Stimulated activated memory B cell treated with anti-CD40 and anti-IgM and Interleukin-4, amounts not matched to agents 10 μg/mL and 1 μg/mL and 100 μg/mL, for 72 hours (primary cell): ENCODE data around the gene NDUFV2.
A peak's percentile ranks its signal among the peaks of the same experiment; 100 is the strongest.

Experiments
- ATAC-seq: fragments of 150-1000 bp; cut with Tn5 transposase; 2 replicates; pipeline ENCODE4 v1.10.0; 2021
- H3K27ac Mint-ChIP-seq: one replicate; pipeline ENCODE4 v1.8.0; 2022; ENCODE audit warnings: mild to moderate bottlenecking, mixed read lengths
- H3K27me3 Mint-ChIP-seq: one replicate; pipeline ENCODE4 v1.8.0; 2022; ENCODE audit warnings: mixed read lengths
- H3K36me3 Mint-ChIP-seq: one replicate; pipeline ENCODE4 v1.8.0; 2022; ENCODE audit warnings: mixed read lengths
- H3K4me1 Mint-ChIP-seq: one replicate; pipeline ENCODE4 v1.8.0; 2022; ENCODE audit warnings: mixed read lengths
- H3K4me3 Mint-ChIP-seq: one replicate; pipeline ENCODE4 v1.8.0; 2022; ENCODE audit warnings: mild to moderate bottlenecking, moderate library complexity, mixed read lengths
- H3K9me3 Mint-ChIP-seq: one replicate; pipeline ENCODE4 v1.8.0; 2022; ENCODE audit warnings: mixed read lengths

NDUFV2 gene

DNA sequence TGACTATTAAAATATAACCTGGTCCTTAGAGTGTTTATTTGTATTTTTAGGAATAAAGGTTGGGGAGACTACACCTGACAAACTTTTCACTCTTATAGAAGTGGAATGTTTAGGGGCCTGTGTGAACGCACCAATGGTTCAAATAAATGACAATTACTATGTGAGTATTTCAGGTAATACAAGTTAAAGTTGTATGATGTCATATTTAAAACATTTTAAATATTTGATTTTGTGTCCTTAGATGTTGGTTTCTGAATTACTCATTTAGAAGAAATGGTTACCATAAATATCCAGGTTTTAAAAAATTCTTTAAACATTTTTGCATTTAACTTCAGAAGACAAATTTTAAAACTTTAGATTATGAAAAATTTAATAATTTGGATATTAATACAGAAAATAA lies 22.3 kb downstream of the NDUFV2 start:
- no peak for ATAC-seq
- H3K4me3 Mint-ChIP-seq, result no peak overlapping the region
- H3K36me3 Mint-ChIP-seq, result peaks cover 51% of the 10 kb centered on the region
- H3K27ac Mint-ChIP-seq, result no peak overlapping the region
- H3K9me3 Mint-ChIP-seq, result no peaks in the 10 kb centered on the region
- peaks cover 14% of the 10 kb centered on the region for H3K4me1 Mint-ChIP-seq
- no peaks in the 10 kb centered on the region for H3K27me3 Mint-ChIP-seq

GRCh38 chr18:9126337-9126736 lies 23.8 kb downstream of the NDUFV2 start:
- no peaks in the 10 kb centered on the region for H3K9me3 Mint-ChIP-seq
- no peak overlapping the region for H3K4me3 Mint-ChIP-seq
- H3K27me3 Mint-ChIP-seq, result no peaks in the 10 kb centered on the region
- ATAC-seq, result no peak
- H3K27ac Mint-ChIP-seq, result peak overlapping the region; percentile 59
- peaks cover 16% of the 10 kb centered on the region for H3K4me1 Mint-ChIP-seq
- peaks cover 54% of the 10 kb centered on the region for H3K36me3 Mint-ChIP-seq

DNA sequence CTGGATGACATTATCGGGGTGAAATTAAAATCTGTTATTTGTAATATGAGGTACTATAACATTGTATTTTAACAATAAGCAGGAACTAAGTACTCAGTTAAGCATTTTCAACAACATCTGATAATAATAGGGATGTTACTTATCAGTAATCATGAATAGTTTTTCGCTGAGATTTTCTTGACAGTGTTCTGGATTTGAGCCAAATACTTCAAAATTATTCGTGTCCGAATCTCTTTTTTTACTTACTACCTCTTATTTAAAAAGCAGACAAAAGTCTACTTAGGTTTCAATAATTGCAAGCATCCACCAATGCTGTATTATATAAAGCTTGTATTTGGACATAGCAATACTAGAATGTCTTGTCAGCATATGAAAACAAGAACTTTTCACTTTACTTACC lies 27.7 kb downstream of the NDUFV2 start:
- peak overlapping the region; percentile 12 for H3K27ac Mint-ChIP-seq
- ATAC-seq, result no peak
- H3K4me1 Mint-ChIP-seq, result peaks cover 33% of the 10 kb centered on the region
- no peaks in the 10 kb centered on the region for H3K9me3 Mint-ChIP-seq
- no peaks in the 10 kb centered on the region for H3K27me3 Mint-ChIP-seq
- no peak overlapping the region for H3K4me3 Mint-ChIP-seq
- H3K36me3 Mint-ChIP-seq, result peaks cover 65% of the 10 kb centered on the region

GRCh38 chr18:9130806-9131205 lies 28.3 kb downstream of the NDUFV2 start:
- no peak overlapping the region for H3K4me3 Mint-ChIP-seq
- no peaks in the 10 kb centered on the region for H3K27me3 Mint-ChIP-seq
- no peak for ATAC-seq
- H3K36me3 Mint-ChIP-seq, result peaks cover 59% of the 10 kb centered on the region
- H3K4me1 Mint-ChIP-seq, result peaks cover 39% of the 10 kb centered on the region
- H3K27ac Mint-ChIP-seq, result no peak overlapping the region
- H3K9me3 Mint-ChIP-seq, result no peaks in the 10 kb centered on the region

DNA sequence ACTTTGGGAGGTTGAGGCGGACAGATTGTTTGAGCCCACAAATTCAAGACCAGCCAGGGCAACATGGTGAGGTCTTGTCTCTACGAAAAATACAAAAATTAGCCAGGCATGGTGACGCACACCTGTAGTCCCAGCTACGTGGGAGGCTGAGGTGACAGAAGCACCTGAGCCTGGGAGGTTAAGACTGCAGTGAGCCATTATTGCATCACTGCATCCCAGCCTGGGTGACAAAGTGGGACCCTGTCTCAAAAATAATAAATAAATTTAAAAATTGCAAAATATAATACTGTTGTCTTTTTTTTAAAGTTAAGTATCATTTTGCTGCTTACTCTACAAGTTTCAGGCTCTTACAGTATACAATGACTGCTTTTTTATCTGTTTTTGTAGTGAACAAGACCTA lies 30.1 kb downstream of the NDUFV2 start:
- Mint-ChIP-seq H3K27me3 (no peaks in the 10 kb centered on the region), H3K4me1 (peaks cover 39% of the 10 kb centered on the region), H3K9me3 (no peaks in the 10 kb centered on the region), H3K4me3 (no peak overlapping the region), H3K36me3 (peaks cover 51% of the 10 kb centered on the region), H3K27ac (peak overlapping the region; percentile 47)
- ATAC-seq, result no peak

DNA sequence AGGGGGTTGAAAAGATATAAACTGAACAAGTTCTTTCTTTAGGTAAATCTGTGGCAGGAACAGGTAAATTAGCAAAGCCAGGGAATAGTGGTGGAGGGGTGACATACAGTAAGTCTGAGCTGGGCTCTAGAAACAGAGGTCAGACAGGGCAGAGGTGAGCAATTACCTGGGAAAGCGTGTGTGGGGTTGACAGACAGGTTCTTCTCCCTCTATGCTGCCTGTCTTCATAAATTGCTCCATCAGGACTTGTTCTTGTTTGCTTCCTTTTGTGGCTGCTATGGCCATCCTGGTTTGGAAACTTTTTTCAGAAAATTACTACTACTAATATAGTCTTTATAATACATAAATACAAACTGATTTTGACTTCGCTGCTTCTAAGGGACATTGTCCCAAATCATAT lies 30.7 kb downstream of the NDUFV2 start:
- H3K4me1 Mint-ChIP-seq, result peaks cover 40% of the 10 kb centered on the region
- no peak for ATAC-seq
- peak overlapping the region; percentile 47 for H3K27ac Mint-ChIP-seq
- peaks cover 46% of the 10 kb centered on the region for H3K36me3 Mint-ChIP-seq
- H3K4me3 Mint-ChIP-seq, result peak overlapping the region; percentile 10
- H3K27me3 Mint-ChIP-seq, result no peaks in the 10 kb centered on the region
- no peaks in the 10 kb centered on the region for H3K9me3 Mint-ChIP-seq

DNA sequence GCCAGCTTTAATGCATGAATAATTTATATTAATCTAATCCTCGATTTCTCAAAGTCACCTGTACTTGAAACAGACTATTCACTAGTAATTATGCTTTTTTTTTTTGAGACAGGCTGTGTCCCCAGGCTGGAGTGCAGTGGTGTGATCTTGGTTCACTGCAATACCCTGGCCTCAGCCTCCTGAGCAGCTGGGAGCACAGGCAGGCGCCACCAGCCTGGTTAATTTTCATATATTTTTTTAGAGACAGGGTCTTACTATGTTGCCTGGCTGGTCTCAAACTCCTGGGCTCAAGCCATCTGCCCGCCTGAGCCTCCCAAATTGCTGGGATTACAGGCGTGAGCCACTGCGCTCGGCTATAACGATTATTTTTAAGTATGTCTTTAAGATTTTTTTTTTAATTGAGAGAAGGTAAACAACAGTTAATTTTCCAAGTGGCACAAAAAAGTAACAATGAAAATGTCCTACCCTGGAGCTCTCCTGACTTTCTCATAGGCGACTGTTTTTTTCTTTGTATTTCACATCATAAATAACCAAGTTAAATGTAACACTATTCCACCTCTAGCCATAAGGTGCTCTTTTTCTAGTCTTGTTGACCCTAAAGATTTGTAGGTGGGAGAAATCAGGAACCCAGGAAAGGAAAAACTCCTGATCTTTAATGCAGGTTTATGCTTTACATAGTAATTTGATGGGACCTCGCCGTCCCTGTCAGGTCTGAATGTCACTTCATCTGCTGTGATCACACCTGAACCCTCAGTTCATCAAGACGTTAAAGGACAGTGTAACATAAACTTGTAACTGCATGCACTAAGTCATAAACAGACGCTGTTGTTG lies 32.8 kb downstream of the NDUFV2 start:
- Mint-ChIP-seq H3K27ac (peak overlapping the region; percentile 100), H3K36me3 (peaks cover 36% of the 10 kb centered on the region), H3K4me1 (peaks cover 51% of the 10 kb centered on the region), H3K4me3 (peak overlapping the region; percentile 99), H3K9me3 (no peaks in the 10 kb centered on the region), H3K27me3 (no peaks in the 10 kb centered on the region)
- no peak for ATAC-seq

GRCh38 chr18:9135912-9136314 lies 33.4 kb downstream of the NDUFV2 start:
- ATAC-seq, result peak; percentile 65
- Mint-ChIP-seq H3K27ac (peak overlapping the region; percentile 100), H3K4me3 (peak overlapping the region; percentile 99), H3K36me3 (peaks cover 36% of the 10 kb centered on the region), H3K4me1 (peaks cover 58% of the 10 kb centered on the region), H3K9me3 (no peaks in the 10 kb centered on the region), H3K27me3 (no peaks in the 10 kb centered on the region)

DNA sequence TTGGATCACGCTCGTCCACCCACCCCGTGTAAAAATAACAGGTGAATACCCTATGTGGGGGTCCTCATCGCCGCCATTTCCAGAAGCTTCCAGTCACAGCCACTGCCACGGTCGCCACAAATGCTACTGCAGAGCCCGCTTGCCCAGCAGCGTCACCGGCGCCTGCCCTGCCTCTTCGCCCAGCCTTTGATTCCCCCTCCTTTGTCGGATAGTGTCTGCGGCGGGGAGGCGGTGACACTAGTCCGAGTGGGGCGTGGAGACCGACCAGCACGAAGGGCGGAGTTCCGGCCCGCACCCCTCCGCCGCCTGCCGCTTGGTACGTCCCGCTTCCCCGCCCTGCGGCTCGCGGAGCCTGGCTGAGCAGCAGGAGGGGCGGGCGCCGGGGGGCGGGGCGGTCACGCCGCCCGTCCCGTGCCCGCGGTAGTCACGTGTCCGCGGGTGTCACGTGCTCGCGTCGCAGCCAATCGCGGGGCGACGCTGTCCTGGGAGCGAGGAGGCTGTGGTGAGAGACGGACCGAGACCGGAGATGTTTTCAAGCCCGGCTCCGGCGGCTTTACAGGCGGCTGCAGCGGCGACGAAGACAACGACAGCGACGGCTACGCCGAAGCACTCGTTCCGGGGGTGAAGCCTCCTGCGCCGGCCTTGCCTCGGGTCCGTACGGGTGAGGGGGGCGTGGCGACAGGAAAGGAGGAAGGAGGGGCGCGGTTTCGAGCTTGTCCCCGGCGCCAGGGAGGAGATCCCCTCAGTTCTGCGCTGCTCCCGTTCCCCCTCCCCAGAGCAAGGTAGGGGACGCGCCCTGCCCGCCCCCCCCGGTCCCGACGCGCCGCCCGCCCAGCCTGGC lies 34.0 kb downstream of the NDUFV2 start, which contains the start of gene ANKRD12:
TSS of gene ANKRD12 (plus strand) at position 467 of the 841 bp plus-strand sequence. CDS start 45,652 bp downstream, outside the sequence.
- no peaks in the 10 kb centered on the region for H3K27me3 Mint-ChIP-seq
- peaks cover 64% of the 10 kb centered on the region for H3K4me1 Mint-ChIP-seq
- peak within 1 kb of the TSS; percentile 100 for H3K27ac Mint-ChIP-seq
- H3K4me3 Mint-ChIP-seq, result peak within 1 kb of the TSS; percentile 99
- peak; percentile 90 for ATAC-seq
- no peaks in the 10 kb centered on the region for H3K9me3 Mint-ChIP-seq
- H3K36me3 Mint-ChIP-seq, result peaks cover 35% of the 10 kb centered on the region

DNA sequence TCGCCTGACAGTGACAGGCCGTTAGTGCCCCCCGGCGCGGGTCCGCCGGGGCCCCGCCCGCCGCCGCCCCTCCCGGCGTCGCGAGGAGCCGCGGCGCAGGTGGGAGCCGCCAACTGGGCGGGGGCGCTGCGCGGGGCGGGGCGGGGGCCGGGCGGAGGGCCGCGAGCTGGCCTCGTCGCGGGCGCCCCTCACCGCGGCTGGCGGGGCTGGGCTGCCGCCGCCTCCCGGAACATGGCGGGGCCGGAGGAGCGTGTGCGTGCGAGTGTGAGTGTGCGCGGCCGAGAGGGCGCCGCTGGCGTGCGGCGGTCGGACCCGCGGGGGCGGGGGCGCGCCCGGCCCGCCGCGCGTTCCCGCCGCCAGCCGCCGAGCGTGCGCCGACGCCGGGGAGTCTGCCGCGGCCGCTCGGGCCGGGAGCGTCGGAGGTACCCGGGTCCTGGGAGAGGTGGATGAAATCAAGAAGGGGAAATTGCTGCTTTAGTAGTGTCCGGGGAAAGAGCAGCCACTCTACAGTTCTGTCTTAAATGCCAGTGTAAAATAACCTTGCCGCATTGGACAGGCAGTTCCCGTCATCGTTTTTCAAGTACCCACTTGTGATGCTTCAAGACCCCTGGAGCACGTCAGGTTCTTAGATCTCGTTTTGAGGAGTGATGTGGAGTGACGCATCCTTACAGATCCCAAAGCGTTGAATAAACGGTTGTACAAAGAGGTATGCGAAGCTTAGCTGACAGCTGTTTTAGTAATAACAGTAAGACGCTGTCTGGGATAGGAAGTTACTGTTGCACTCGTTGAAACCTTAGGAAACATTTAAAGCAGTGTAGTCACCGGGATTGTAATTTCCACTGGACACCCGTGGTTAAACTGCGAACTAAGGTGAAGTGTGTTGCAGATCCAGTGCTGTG lies 34.9 kb downstream of the NDUFV2 start:
- peak; percentile 70 for ATAC-seq
- H3K27ac Mint-ChIP-seq, result peak overlapping the region; percentile 100
- H3K36me3 Mint-ChIP-seq, result peaks cover 26% of the 10 kb centered on the region
- peaks cover 73% of the 10 kb centered on the region for H3K4me1 Mint-ChIP-seq
- no peaks in the 10 kb centered on the region for H3K27me3 Mint-ChIP-seq
- no peaks in the 10 kb centered on the region for H3K9me3 Mint-ChIP-seq
- peak overlapping the region; percentile 99 for H3K4me3 Mint-ChIP-seq

DNA sequence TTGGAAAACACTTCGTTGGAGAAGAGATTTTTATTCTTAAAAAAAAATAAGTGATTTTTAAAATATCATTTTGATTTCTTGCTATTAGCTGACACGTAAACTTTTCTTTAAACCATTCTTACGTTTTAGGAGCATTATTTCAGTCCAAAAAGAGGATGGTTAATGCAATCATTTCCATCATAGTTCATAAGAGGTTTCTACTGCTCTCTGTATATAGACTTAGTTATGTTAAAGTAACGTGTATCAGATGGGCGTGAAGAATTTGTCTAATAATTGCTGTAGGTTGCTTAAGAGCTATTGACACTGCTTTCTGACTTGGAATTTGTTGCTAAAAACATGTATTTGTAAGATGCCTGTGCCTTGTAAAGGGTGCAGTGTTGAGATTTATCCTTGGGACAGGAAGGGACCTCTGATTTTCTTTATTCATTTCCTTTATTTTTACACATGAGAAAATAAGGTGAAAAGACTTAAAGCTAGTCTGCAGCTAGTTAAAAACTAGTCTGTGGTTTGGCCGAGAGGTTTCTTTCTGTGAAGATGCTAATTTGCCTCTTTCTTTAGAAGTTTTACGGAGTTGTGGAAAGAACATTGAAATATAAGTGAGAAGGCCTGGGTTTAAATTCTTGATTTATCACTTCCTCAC lies 37.0 kb downstream of the NDUFV2 start:
- Mint-ChIP-seq H3K27ac (peak overlapping the region; percentile 100), H3K4me1 (peaks cover 67% of the 10 kb centered on the region), H3K4me3 (peak overlapping the region; percentile 74), H3K27me3 (no peaks in the 10 kb centered on the region), H3K9me3 (no peaks in the 10 kb centered on the region), H3K36me3 (peaks cover 20% of the 10 kb centered on the region)
- ATAC-seq, result no peak

- Mint-ChIP-seq H3K27me3 (no peaks in the 10 kb centered on the region), H3K4me1 (peaks cover 64% of the 10 kb centered on the region), H3K27ac (peak overlapping the region; percentile 100), H3K4me3 (peak overlapping the region; percentile 74), H3K9me3 (no peaks in the 10 kb centered on the region), H3K36me3 (peaks cover 16% of the 10 kb centered on the region)
- no peak for ATAC-seq
Measured at GRCh38 chr18:9140381-9140780, 37.9 kb downstream of the NDUFV2 start.

GRCh38 chr18:9140984-9141383 lies 38.5 kb downstream of the NDUFV2 start:
- Mint-ChIP-seq H3K27ac (peak overlapping the region; percentile 100), H3K36me3 (peaks cover 16% of the 10 kb centered on the region), H3K27me3 (no peaks in the 10 kb centered on the region), H3K4me1 (peaks cover 66% of the 10 kb centered on the region), H3K4me3 (peak overlapping the region; percentile 74), H3K9me3 (no peaks in the 10 kb centered on the region)
- ATAC-seq, result no peak

DNA sequence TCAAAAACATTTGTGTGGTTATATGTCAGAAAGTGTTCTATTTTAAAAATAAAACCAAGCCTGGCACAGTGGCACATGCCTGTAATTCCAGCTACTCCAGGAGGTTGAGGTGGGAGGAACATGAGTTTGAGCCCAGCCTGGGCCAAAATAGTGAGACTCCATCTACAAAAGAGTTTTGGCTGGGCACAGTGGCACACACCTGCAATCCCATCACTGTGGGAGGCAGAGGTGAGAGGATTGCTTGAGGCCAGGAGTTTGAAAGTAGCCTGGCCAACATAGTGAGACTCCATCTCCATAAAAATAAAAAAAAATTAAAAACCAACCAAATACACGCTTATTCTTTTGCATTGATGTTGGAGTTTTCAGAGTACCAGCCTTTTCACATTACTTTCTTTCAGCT lies 43.7 kb downstream of the NDUFV2 start:
- Mint-ChIP-seq H3K4me3 (no peak overlapping the region), H3K27me3 (no peaks in the 10 kb centered on the region), H3K27ac (peak overlapping the region; percentile 85), H3K4me1 (peaks cover 76% of the 10 kb centered on the region), H3K9me3 (no peaks in the 10 kb centered on the region), H3K36me3 (peaks cover 7% of the 10 kb centered on the region)
- ATAC-seq, result no peak
